ENCODE results near the gene TAS2R31.
"Not testable (repeated sequence)": the region's sequence is repeated elsewhere in the genome, so short reads cannot be mapped to it uniquely, and the experiment has no call there.

TAS2R31 gene, protein sequence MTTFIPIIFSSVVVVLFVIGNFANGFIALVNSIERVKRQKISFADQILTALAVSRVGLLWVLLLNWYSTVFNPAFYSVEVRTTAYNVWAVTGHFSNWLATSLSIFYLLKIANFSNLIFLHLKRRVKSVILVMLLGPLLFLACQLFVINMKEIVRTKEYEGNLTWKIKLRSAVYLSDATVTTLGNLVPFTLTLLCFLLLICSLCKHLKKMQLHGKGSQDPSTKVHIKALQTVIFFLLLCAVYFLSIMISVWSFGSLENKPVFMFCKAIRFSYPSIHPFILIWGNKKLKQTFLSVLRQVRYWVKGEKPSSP

GRCh38 chr12:11031307-11031706 is at the start of gene TAS2R31:
TSS of gene TAS2R31 (minus strand) at chr12:11031407. CDS start at chr12:11031335, 72 bp downstream.
- DNase-seq = no peak

DNA sequence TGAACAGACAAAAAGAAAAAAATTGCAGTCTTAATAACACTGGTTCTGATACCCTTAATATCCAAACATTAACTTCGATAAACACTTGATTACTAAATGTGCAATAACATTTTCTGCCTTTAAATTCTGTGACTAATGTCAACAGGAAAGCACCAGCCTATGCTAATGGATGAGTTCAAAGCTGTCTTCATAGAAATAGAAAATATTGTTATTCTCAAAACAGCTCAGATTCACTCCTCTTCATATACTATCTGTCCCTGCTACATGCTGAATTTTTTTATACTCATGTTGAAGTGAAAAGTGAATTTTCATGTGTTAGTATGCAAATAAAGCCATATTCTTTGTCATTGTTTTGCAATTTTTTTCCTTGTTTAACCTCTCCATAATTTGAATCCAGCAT is 47.0 kb upstream of the TAS2R31 start:
- no peak for DNase-seq

GRCh38 chr12:11075642-11076041 is 44.4 kb upstream of the TAS2R31 start:
- DNase-seq = no peak

- DNase-seq = no peak
These were observed 40.2 kb upstream of the TAS2R31 start for GRCh38 chr12:11071414-11071813.

GRCh38 chr12:11070999-11071398 is 39.8 kb upstream of the TAS2R31 start:
- no peak for DNase-seq

- DNase-seq = no peak
These were observed 38.7 kb upstream of the TAS2R31 start for GRCh38 chr12:11069854-11070365.

GRCh38 chr12:11067514-11067913 is 36.3 kb upstream of the TAS2R31 start:
- DNase-seq = no peak

- DNase-seq = not testable (repeated sequence)
These were observed 31.0 kb upstream of the TAS2R31 start, which contains the start of gene TAS2R46 for GRCh38 chr12:11062194-11062593. TSS of gene TAS2R46 (minus strand) at chr12:11062294. CDS start at chr12:11062294, 0 bp downstream.

DNA sequence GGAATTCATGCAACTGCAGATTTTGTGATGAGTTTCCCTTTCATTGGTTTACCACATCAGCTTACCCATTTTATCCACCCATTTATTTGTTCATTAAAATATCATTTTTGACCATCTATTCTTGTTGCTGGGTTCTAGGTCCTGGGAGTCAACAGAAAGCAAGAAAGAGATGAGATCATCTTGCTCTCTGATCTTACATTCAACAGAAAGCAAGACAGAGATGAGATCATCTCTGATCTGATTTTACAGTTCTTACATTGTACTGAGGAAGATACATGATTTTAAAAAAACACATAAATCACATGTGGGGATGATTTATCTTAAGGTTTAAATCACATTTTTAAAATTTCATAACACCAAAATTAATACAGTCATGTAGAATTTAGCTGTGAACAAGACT is 28.6 kb upstream of the TAS2R31 start:
- DNase-seq = no peak

- DNase-seq = no peak
These were observed 27.8 kb upstream of the TAS2R31 start for GRCh38 chr12:11059041-11059440.

- no peak for DNase-seq
These were observed 24.1 kb upstream of the TAS2R31 start for GRCh38 chr12:11055306-11055705.

- not testable (repeated sequence) for DNase-seq
These were observed 18.8 kb upstream of the TAS2R31 start for GRCh38 chr12:11049806-11050531.

- not testable (repeated sequence) for DNase-seq
These were observed 10.2 kb upstream of the TAS2R31 start for GRCh38 chr12:11041366-11041765.

- no peak for DNase-seq
These were observed 9.0 kb upstream of the TAS2R31 start for GRCh38 chr12:11040162-11040561.

- no peak for DNase-seq
These were observed 8.0 kb upstream of the TAS2R31 start for GRCh38 chr12:11039171-11039570.

DNA sequence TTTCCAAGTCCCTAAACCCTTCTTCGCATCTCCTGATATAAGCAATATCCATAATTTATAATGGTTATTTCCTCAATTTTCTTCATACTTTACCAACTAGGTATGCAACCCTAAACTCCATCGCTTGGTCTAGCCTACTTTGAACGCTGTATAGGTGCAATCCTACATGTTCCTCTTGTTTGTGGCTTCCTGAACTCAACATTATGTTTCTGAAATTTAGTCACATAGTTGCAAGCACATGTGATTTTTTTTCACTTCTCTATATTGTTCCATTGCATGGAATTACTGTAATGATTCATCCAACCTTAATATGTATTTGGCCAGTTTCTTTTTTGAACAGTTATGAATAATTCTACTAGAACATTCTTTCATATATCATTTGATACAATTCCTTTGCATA is 2.8 kb upstream of the TAS2R31 start:
- DNase-seq = not testable (repeated sequence)

- DNase-seq = no peak
These were observed 5.1 kb downstream of the TAS2R31 start for GRCh38 chr12:11026118-11026517.

GRCh38 chr12:11023387-11023786 is 7.8 kb downstream of the TAS2R31 start:
- no peak for DNase-seq

DNA sequence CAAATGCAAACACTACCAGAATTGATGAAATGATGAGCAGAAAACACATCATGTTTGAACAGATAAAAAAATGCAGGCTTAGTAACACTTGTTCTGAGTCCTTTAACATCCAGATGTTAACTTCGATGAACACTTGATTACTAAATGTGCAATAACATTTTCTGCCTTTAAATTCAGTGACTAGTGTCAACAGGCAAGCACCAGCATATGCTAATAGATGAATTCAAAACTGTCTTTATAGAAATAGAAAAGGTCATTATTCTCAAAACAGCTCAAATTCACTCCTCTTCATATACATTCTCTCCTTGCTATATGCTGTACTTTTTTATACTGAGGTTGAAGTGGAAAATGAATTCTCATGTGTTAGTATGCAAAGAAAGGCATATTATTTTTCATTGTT is 8.7 kb downstream of the TAS2R31 start, which contains the start of gene TAS2R19:
Gene TAS2R19 (minus strand): TSS at position 101 of the 400 bp plus-strand sequence. CDS start 49 bp downstream, at position 52.
- no peak for DNase-seq

GRCh38 chr12:11016937-11017336 is 14.3 kb downstream of the TAS2R31 start:
- DNase-seq = no peak

DNA sequence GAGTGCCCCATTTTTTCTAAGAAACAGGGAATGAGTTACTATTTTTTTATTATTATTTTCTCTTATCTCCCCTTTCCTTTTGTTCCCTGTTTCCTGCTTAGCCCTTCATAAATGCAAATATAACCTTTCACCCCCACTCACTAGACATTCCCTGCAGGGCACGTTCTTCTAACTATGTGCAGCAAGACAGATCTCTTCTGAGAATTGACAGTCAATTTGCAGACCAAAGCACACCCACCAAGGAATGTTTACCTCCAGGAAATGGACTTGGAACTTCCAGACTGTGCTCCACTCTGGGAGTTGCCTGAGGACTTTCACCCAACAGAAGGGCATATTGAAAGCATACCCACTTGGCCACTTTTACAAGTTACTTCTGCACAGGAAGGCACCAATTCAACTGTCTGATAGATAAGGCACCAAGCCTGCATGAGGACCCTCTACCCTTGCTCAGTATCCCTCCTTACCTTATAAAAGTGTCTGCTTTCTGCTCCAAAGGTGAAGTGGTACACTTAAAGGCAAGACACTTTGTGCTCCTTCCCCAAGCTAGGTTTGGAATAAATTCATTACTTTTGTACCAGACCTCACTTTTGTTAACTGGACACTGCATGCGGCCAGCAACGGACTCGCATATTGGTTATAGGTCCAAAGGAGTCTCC is 15.3 kb downstream of the TAS2R31 start:
- no peak for DNase-seq

DNA sequence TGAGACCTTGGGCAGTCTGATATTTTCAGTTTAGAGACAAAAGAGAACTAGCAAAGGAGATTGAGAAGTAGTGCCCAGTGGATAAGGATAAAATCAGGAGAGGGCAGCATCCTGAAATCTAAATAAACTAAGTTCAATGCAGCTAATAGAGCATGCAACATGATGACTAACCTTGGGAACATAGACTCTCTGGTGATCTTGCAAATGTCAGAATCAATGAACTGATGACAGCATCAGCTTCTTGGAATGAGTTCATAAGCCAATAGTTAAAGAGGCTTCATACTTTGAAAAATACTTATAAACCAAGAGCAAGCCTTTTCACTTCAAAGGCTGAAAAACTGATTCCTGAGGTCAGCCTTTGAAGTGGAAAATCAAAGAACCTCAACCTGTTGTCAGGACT is 17.0 kb downstream of the TAS2R31 start:
- no peak for DNase-seq

DNA sequence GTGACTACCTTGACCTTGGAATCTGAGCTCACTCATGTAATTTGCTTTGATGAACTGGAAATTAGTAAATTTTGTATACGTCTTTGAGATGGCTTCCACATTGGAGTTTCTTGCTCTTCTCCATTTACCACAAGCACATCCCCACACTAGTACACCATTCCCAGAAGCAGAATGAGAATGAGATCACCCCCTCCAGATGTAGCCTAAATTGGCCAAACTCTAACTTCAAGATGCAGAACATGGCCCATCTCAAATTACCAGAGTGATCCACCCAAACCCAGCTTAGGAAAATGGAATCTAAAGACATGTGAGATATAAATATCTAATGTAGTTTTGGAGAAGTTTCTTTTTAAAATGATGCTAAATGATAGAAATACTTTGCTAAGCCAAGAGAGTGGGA is 23.6 kb downstream of the TAS2R31 start:
- no peak for DNase-seq
